HG02840 (cell line): ENCODE results near the gene WTAP.

ENCODE experiments used
- ATAC-seq: cut with Tn5 transposase; IDR thresholded peaks from one replicate; pipeline ENCODE4 v1.9.1; 2021; ENCODE audit warnings: mild to moderate bottlenecking, moderate library complexity, moderate number of reproducible peaks; ENCODE audit not compliant: unreplicated experiment, low FRiP score

WTAP gene

GRCh38 chr6:159797554-159797953, 70.2 kb downstream of the WTAP start:
- no peak for ATAC-seq

- no peak for ATAC-seq
These were observed 73.0 kb downstream of the WTAP start, which contains the start of gene PNLDC1 for GRCh38 chr6:159800141-159800865. Gene PNLDC1, plus strand, starts transcription at chr6:159800276. Its CDS starts 32 bp downstream, at chr6:159800308.

GRCh38 chr6:159801935-159802334, 74.6 kb downstream of the WTAP start:
- ATAC-seq = no peak

GRCh38 chr6:159804504-159804903, 77.2 kb downstream of the WTAP start:
- ATAC-seq = no peak

- ATAC-seq = no peak
These were observed 78.2 kb downstream of the WTAP start for GRCh38 chr6:159805440-159806020.
